Ascending aorta (tissue), 2 donors: ENCODE measurements around the gene CIAO2B. TPM values are rescaled to one million over a fixed set of nuclear protein-coding genes. Genes with fewer than 3 reads are reported as not detected.
"Not testable (repeated sequence)": the region's sequence is repeated elsewhere in the genome, so short reads cannot be mapped to it uniquely, and the experiment has no call there.

Experiments used
- DNase-seq, 2 donors: peaks; one replicate each; pipeline ENCODE4 v3.0.0-alpha.2; 2019; ENCODE audit warnings: low spot score in 2 of 2
- H3K27ac ChIP-seq, 2 donors: fragments of 200-600 bp; sonication (generic); one replicate each; pipeline ENCODE4 v1.5.1; 2016 to 2017; ENCODE audit warnings: mild to moderate bottlenecking in 1 of 2
- H3K27me3 ChIP-seq: fragments of 200-600 bp; sonication (generic); one replicate; pipeline ENCODE4 v1.5.1; 2017
- H3K36me3 ChIP-seq, 2 donors: fragments of 200-600 bp; sonication (generic); one replicate each; pipeline ENCODE4 v1.5.1; 2016
- H3K4me1 ChIP-seq, 2 donors: fragments of 200-600 bp; sonication (generic); one replicate each; pipeline ENCODE4 v1.5.1; 2016 to 2017; ENCODE audit warnings: mild to moderate bottlenecking in 1 of 2
- H3K4me3 ChIP-seq, 2 donors: fragments of 200-600 bp; sonication (generic); one replicate each; pipeline ENCODE4 v1.5.1; 2016 to 2017; ENCODE audit warnings: mild to moderate bottlenecking in 1 of 2
- H3K9me3 ChIP-seq, 2 donors: fragments of 200-600 bp; sonication (generic); one replicate each; pipeline ENCODE4 v1.5.1; 2016
- intact Hi-C: fragments of 100-400 bp; cut with DNase I; formaldehyde crosslinking; loops from one replicate; pipeline ENCODE4 v1.15.1; 2023
- total RNA-seq: library from RNA; depleted of rRNA; stranded (reverse); fragments of >200 nt; gene quantifications from one replicate; pipeline ENCODE4 v1.1.0, GENCODE V29; 2016
- TF ChIP-seq, protein P1 (sequence below), 3 experiments: fragments of 200-600 bp in 2 of 3; fragments of 450-650 bp in 1 of 3; sonication (generic) in 2 of 3; IDR thresholded peaks; one replicate each; pipeline ENCODE4 v1.5.1; 2016 to 2019; ENCODE audit warnings: antibody characterized with exemption in 3 of 3, mild to moderate bottlenecking in 1 of 3, moderate library complexity in 1 of 3

Gene CIAO2B
- total RNA-seq, 1 donor from 2014 or later = 255 TPM

GRCh38 chr16:66937725-66938337, 3.6 kb upstream of the CIAO2B start:
- no peak overlapping the region for H3K27ac ChIP-seq
- TF ChIP-seq, protein P1, sequence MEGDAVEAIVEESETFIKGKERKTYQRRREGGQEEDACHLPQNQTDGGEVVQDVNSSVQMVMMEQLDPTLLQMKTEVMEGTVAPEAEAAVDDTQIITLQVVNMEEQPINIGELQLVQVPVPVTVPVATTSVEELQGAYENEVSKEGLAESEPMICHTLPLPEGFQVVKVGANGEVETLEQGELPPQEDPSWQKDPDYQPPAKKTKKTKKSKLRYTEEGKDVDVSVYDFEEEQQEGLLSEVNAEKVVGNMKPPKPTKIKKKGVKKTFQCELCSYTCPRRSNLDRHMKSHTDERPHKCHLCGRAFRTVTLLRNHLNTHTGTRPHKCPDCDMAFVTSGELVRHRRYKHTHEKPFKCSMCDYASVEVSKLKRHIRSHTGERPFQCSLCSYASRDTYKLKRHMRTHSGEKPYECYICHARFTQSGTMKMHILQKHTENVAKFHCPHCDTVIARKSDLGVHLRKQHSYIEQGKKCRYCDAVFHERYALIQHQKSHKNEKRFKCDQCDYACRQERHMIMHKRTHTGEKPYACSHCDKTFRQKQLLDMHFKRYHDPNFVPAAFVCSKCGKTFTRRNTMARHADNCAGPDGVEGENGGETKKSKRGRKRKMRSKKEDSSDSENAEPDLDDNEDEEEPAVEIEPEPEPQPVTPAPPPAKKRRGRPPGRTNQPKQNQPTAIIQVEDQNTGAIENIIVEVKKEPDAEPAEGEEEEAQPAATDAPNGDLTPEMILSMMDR (IDR thresholded peaks at IDR 0.05) = no peak
- intact Hi-C loops = no loop called here
- DNase-seq = no peak
- H3K36me3 ChIP-seq = peaks cover 36 to 48% of the 10 kb centered on the region in 2 donors
- H3K4me1 ChIP-seq = peaks cover 16 to 21% of the 10 kb centered on the region in 2 donors
- H3K27me3 ChIP-seq = no peaks in the 10 kb centered on the region
- H3K4me3 ChIP-seq = no peak overlapping the region
- H3K9me3 ChIP-seq = no peaks in the 10 kb centered on the region

DNA sequence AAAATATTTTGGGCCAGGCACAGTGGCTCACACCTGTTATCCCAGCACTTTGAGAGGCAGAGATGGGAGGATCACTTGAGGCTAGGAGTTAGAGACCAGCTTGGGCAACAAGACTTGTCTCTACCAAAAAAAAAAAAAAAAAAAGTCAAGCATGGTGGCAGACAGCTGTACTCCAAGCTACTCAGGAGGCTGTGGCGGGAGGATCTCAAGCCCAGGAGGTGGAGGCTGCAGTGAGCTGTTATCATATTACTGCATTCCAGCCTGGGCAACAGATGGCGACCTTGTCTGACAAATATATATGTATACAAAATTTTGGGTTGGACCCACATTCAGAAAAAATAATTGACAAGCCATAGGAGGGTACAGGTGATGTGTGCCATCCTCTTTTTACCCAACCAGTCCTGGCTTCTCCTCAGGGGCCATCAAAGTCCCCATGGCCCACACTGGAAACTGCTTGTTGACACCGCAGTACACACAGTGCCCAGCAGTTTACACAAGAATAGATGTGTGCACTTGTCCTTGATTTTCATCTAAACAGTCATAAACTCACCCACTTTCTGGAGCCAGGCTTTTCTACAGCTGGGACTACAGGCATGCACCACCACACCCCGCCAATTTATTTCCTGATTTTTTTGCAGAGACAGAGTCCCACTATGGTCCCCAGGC, 2.8 kb upstream of the CIAO2B start:
- H3K9me3 ChIP-seq = no peaks in the 10 kb centered on the region
- intact Hi-C loops = no loop called here
- H3K27ac ChIP-seq = no peak overlapping the region
- no peaks in the 10 kb centered on the region for H3K27me3 ChIP-seq
- TF ChIP-seq, protein P1 (IDR thresholded peaks at IDR 0.05) = no peak
- H3K36me3 ChIP-seq = peaks cover 28 to 39% of the 10 kb centered on the region in 2 donors
- no peak overlapping the region for H3K4me3 ChIP-seq
- H3K4me1 ChIP-seq = peaks cover 17 to 24% of the 10 kb centered on the region in 2 donors
- no peak for DNase-seq

GRCh38 chr16:66936462-66936861, 2.3 kb upstream of the CIAO2B start:
- no peak overlapping the region for H3K27ac ChIP-seq
- peaks cover 17 to 24% of the 10 kb centered on the region in 2 donors for H3K4me1 ChIP-seq
- intact Hi-C loops = no loop called here
- no peaks in the 10 kb centered on the region for H3K27me3 ChIP-seq
- peaks cover 23 to 35% of the 10 kb centered on the region in 2 donors for H3K36me3 ChIP-seq
- H3K4me3 ChIP-seq = peak overlapping the region in 1 of 2 donors; percentile 94
- TF ChIP-seq, protein P1 (IDR thresholded peaks at IDR 0.05) = no peak
- H3K9me3 ChIP-seq = no peaks in the 10 kb centered on the region
- DNase-seq = no peak

DNA sequence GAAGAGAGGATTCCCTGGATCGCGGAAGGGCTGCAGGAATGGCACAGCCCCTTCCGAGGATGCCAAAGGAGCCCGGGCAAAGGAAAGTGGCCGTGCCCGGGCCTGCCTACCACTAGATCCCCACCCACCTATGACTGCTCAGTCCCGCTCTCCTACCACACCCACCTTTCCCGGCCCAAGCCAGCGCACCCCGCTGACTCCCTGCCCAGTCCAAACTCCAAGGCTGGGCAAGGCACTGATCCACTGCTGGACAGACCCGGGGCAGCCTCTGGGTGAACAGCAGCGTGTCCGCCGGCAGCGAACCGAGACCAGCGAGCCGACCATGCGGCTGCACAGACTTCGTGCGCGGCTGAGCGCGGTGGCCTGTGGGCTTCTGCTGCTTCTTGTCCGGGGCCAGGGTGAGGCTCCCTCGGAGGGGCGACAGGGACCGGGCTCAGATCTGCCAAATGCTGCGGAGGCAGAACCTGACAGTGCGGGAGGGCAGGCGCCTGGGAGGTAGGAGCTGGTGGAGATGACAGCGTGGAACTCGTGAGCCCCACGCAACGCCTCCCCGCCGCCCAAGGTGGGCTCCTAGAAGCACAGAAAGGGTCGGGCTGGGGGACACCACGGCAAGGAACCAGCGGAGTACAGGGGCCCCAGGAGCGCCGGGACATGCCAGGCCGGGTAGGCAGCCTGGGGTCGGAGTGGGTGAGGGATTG, 1.3 kb upstream of the CIAO2B start, which contains the start of gene CES2:
CES2 (plus strand) TSS at position 203 of the 698 bp plus-strand sequence; CDS start at position 323, 120 bp downstream.
- intact Hi-C loops = no loop called here
- DNase-seq = peak in 1 of 2 donors; percentile 85
- Histone ChIP-seq H3K27ac (peak within 1 kb of the TSS; percentile 90 to 95), H3K36me3 (peaks cover 13 to 29% of the 10 kb centered on the region in 2 donors), H3K9me3 (no peaks in the 10 kb centered on the region), H3K4me3 (peak within 1 kb of the TSS; percentile 87 to 94), H3K4me1 (peaks cover 17 to 24% of the 10 kb centered on the region in 2 donors), H3K27me3 (no peaks in the 10 kb centered on the region)
- TF ChIP-seq, protein P1 (IDR thresholded peaks at IDR 0.05) = no peak

DNA sequence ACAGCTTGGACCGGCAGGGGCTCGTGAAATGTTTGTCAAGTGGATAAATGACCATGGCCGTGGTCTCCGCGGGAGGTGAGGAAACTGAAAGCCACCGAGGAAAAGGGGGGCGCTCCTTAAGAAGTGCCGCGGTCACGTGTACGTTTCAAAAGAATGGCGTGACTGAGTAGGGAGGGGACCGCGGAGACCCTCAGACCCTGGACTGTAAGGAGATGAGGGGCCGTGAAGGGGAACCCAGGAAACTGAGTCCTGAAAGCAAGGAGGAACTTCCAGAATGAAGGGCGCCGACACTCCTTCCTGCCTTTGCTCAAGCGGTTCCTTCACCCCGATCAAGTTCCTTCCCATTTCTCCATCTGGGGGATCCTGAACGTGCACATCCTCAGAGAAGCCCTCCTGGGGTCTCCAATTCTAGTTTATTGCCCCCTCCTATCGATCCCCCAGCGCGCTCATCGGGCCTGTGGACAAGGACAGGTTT, 674 bp upstream of the CIAO2B start:
- intact Hi-C loops = loop anchor here (1.0 kb wide), 1 partner anchor 10 kb away; the partner anchor contains the start of gene RRAD

More for the DNA sequence above, 674 bp upstream of the CIAO2B start:
- H3K9me3 ChIP-seq, DNase-seq, H3K27me3 ChIP-seq: not testable (repeated sequence)
- peaks cover 17 to 24% of the 10 kb centered on the region in 2 donors for H3K4me1 ChIP-seq
- peak overlapping the region; percentile 87 to 94 for H3K4me3 ChIP-seq
- H3K36me3 ChIP-seq = peaks cover 7 to 23% of the 10 kb centered on the region in 2 donors
- peak overlapping the region; percentile 90 to 95 for H3K27ac ChIP-seq
